ENCODE measurements around the gene SARNP. TPM values are rescaled to one million over a fixed set of nuclear protein-coding genes. Genes with fewer than 3 reads are reported as not detected.

SARNP gene
- total and polyA plus RNA-seq, 10 of the 15 experiments (the other 5 are each of a cell fraction or from before 2014, with no cell fraction given), result 77.6 to 445 (median 188) TPM

GRCh38 chr12:55734595-55734994 lies 82.9 kb downstream of the SARNP start:
- Histone ChIP-seq H3K27ac (ENCODE audit: control insufficient read depth, insufficient read depth) (no peak overlapping the region), H4K20me1 (ENCODE audit: control insufficient read depth, insufficient read depth) (no peaks in the 10 kb centered on the region), H2AFZ (ENCODE audit: control insufficient read depth, low read depth, low read length) (no peak overlapping the region), H3K79me2 (ENCODE audit: control insufficient read depth, insufficient read depth, low read length) (no peaks in the 10 kb centered on the region; the same call in 1 of the 2 replicates), H3K4me1 (ENCODE audit: control insufficient read depth, insufficient read depth, low read length) (peaks cover 12% of the 10 kb centered on the region), H3K27me3 (replicated peaks in 1 of 2; ENCODE audit: control insufficient read depth in 2 of 2, insufficient read depth in 2 of 2, low read length in 1 of 2) (no peaks in the 10 kb centered on the region), H3K9ac (ENCODE audit: control insufficient read depth, insufficient read depth, low read length) (no peak overlapping the region), H3K9me3 (replicated peaks; ENCODE audit: control insufficient read depth, insufficient read depth, low read length) (no peaks in the 10 kb centered on the region), H3K4me3 (no peak overlapping the region), H3K4me2 (ENCODE audit: control insufficient read depth, insufficient read depth) (no peak overlapping the region), H3K36me3 (ENCODE audit: control insufficient read depth in 2 of 2, insufficient read depth in 2 of 2, low read length in 1 of 2) (no peaks in the 10 kb centered on the region)
- TF ChIP-seq IRF4 (IDR thresholded peaks at IDR 0.05; ENCODE audit: low read depth, low read length) (no peak), ZNF384 (IDR thresholded peaks at IDR 0.05; ENCODE audit: borderline replicate concordance, low read depth, low read length) (no peak), SREBF2 (IDR thresholded peaks at IDR 0.05; ENCODE audit: low read length) (no peak), E2F8 (IDR thresholded peaks at IDR 0.05; ENCODE audit: low read depth, partially characterized antibody) (no peak), FOXM1 (IDR thresholded peaks at IDR 0.05; ENCODE audit: low read depth, low read length) (no peak), POLR2AphosphoS2 (IDR thresholded peaks at IDR 0.05; ENCODE audit: low read depth, low read length) (no peak), ZNF207 (IDR thresholded peaks at IDR 0.05; ENCODE audit: borderline replicate concordance) (no peak), RAD21 (IDR thresholded peaks at IDR 0.05; ENCODE audit: insufficient read depth, low read depth, low read length) (no peak), MTA2 (IDR thresholded peaks at IDR 0.05; ENCODE audit: low read depth) (no peak)
- in situ Hi-C loops (cut with MboI) (no loop called here), intact Hi-C loops (cut with micrococcal nuclease; ENCODE audit: unreplicated experiment) (loop anchor here (10.0 kb wide), 1 partner anchor 450 kb away; the partner anchor contains the start of gene SMARCC2)
- ATAC-seq, result no peak
- ChIA-PET SMC1A (ENCODE audit: uncharacterized antibody, unreplicated experiment) (interaction anchor here (0.6 to 1.3 kb wide), 3 partner anchors 10 to 49 kb away, joined by 3 to 4 read pairs (median 3); no protein-coding TSS in a partner anchor), RAD21 (ENCODE audit: unreplicated experiment) (interaction anchor here (0.7 to 7.7 kb wide), 4 partner anchors 14 to 95 kb away, joined by 3 to 113 read pairs (median 3); partner anchors contain the start of genes BLOC1S1, DNAJC14 and RDH5), CTCF (interaction anchor here (0.7 to 7.1 kb wide), 6 partner anchors 8 to 269 kb away, joined by 3 to 205 read pairs (median 4); partner anchors contain the start of genes BLOC1S1 and RDH5), POLR2A (interaction anchor here (1.2 kb wide), 1 partner anchor 263 kb away, joined by 3 read pairs; the partner anchor contains the start of gene SUOX)
- BruUV-seq (replicated peaks), result no TSS peak
- DNase-seq (ENCODE audit: low read depth, low spot score), result no peak
- FAIRE-seq, result no peak
- WGBS (ENCODE audit: insufficient coverage, insufficient replicate concordance, low lambda C conversion rate, missing lambda C conversion rate), result 59% methylated on average over 3 of the region's 3 CpGs

All from GM12878 (cell line).